Measurements from ENCODE around the gene WNT8A. TPM values are rescaled to one million over a fixed set of nuclear protein-coding genes. Genes with fewer than 3 reads are reported as not detected.

Gene WNT8A
- total RNA-seq, 1 experiment from 2014 or later, result not detected

DNA sequence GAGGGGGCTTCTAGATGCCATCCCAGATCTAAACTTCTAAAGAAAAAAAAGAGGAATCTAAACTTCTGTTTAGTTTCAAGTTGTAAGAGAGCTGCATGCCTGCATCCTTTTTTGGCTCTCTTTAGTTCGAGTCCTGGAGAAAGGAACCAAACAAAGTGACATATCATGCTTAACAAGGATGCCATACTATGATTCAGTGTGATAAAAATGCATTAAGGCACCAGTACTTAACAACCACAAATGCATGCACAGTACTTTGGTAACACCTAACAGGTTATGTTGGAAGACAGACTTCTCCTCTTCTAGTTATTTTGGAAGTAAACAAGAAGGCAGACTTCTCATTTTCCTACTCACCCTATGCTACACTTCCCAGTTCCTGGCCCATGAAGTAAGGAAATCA is 28.1 kb downstream of the WNT8A start:
- DNase-seq (ENCODE audit: low read depth), result no peak
- in situ Hi-C loops (cut with HindIII; ENCODE audit: low pct_unique_long_range_greater_than_20kb, low sequenced_read_pairs), result no loop called here

- DNase-seq (ENCODE audit: low read depth), result no peak
- in situ Hi-C loops (cut with HindIII; ENCODE audit: low pct_unique_long_range_greater_than_20kb, low sequenced_read_pairs), result no loop called here
Measured at GRCh38 chr5:138115254-138115653, 31.4 kb downstream of the WNT8A start.

DNA sequence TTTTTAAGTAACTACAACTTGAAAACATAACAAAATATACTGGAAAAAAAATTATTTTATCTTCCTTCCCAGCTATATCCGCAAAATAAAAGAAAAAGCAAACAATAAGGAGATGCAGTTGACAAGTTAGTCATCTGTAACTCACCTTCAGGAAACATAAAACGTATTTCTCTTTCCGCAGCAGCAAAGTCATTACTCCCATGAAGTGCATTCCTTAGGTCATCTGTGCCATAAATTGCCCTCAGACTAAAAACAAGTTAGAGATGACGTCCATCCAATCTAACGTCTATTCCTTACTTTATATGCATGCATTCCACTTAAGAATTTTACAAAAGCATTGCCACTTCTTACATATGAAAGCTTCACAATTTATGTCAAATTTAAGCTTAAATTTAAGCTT is 44.5 kb downstream of the WNT8A start:
- in situ Hi-C loops (cut with HindIII; ENCODE audit: low pct_unique_long_range_greater_than_20kb, low sequenced_read_pairs), result no loop called here
- no peak for DNase-seq (ENCODE audit: low read depth)

DNA sequence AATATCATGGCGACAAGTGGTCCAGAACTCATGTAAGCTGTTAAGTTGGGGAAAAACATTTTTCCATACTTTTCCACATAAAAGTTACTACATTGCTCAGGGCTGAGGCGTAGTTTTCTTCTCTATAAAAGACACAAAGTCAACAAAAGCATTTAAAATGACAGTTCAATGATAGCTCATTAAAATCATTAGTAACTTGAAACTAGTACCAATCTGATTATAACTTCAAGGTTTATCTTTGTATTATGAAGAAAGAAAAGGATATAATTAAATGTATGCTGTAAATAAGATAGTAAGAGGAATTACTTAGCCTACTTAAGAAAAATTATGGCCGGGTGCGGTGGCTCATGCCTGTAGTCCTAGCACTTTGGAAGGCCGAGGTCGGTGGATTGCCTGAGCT is 45.5 kb downstream of the WNT8A start:
- no peak for DNase-seq (ENCODE audit: low read depth)
- in situ Hi-C loops (cut with HindIII; ENCODE audit: low pct_unique_long_range_greater_than_20kb, low sequenced_read_pairs), result no loop called here

GRCh38 chr5:138132543-138132942 is 48.7 kb downstream of the WNT8A start:
- in situ Hi-C loops (cut with HindIII; ENCODE audit: low pct_unique_long_range_greater_than_20kb, low sequenced_read_pairs), result no loop called here
- DNase-seq (ENCODE audit: low read depth), result no peak

DNA sequence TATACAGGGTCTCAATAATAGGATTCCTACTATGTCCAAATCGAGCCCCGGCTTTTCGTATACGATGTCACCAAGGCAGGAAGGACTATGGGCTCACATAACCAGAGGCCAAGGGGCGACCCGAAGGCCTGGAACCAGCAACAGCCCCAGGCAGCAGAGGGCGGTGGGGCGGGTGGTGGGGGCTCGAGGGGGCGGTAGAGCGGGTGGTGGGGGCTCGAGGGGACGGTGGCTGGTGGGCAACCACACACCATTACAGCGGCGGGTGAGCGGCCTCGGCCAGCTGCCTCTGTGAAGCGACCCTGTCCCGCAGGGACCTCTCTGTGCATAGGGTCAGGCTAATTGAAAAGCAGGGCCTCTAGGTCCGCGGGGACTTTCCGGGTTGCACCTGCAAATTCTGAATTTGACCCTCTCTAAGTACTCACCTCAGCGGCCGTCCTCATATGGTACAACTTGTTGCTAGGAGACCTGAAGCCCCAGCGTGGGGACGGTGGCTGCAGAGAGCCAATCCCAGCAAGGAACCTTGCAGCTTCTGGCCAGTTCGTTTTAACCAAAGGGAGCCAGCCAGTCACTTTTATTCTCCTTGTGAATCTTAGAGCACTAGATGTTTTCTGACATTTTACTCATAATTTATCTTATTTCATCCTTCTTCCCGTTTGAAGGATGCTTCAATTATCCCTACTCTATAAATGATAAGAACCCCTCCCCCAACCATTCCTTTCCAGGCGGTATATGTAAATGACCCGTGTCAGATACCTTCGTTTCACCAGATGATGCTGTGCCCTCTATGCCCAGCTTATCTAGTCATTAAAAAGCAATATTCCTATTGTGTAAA is 55.3 kb downstream of the WNT8A start, which contains the start of gene NME5:
TSS of gene NME5 (minus strand) at position 480 of the 832 bp plus-strand sequence. CDS start 648 bp downstream, outside the sequence.
- in situ Hi-C loops (cut with HindIII; ENCODE audit: low pct_unique_long_range_greater_than_20kb, low sequenced_read_pairs), result no loop called here
- DNase-seq (ENCODE audit: low read depth), result no peak

DNA sequence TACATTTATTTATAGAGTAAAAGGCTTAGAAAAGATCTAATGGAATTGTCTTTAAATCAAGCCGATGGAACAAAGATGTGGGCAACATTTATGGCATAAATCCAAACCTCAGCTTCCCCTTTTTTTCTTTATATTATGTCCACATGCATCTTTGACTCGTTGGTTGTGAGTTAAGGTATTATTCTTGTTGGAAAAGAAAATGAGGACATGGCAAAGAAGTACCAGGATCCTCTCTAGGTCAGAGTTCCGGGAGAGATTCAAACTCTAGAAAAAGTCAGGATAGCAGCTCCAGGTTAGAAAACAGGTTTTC is 55.9 kb downstream of the WNT8A start:
- in situ Hi-C loops (cut with HindIII; ENCODE audit: low pct_unique_long_range_greater_than_20kb, low sequenced_read_pairs), result no loop called here
- DNase-seq (ENCODE audit: low read depth), result no peak

DNA sequence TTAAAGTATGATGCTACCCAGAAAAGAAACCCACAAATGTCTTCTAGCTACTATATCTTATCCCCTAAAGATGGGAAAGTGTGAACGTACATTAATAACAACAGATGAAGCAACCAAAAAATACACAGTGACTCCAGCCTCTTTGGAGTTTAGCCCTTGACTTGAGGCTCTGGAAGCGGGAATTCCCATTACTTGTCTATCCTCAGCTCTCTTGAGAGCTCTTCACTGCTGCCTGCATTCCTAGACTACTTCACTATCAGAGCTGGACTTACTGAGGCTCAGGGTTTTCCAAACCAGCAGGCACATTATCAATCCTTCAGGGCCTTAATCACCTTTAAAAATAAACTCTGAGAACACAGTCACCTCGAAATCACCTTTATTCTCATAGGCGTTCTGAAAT is 56.4 kb downstream of the WNT8A start:
- in situ Hi-C loops (cut with HindIII; ENCODE audit: low pct_unique_long_range_greater_than_20kb, low sequenced_read_pairs), result no loop called here

More for the DNA sequence above, 56.4 kb downstream of the WNT8A start:
- no peak for DNase-seq (ENCODE audit: low read depth)

Other genes with a start within 250 kb of the WNT8A start
- gene MYOT, start 216.2 kb upstream of the WNT8A start, total RNA-seq (2014; rRNA removed; shearing (Covaris generic); ENCODE audit: low replicate concordance), result not detected in 2 replicates
- gene PKD2L2, start 194.6 kb upstream of the WNT8A start, total RNA-seq (2014; rRNA removed; shearing (Covaris generic); ENCODE audit: low replicate concordance), result not detected in 2 replicates
- gene FAM13B, start 51.0 kb upstream of the WNT8A start, total RNA-seq (2014; rRNA removed; shearing (Covaris generic); ENCODE audit: low replicate concordance), result 4.4 and 6.0 TPM in 2 replicates
- not detected in 2 replicates for gene NME5, start 55.4 kb downstream of the WNT8A start, total RNA-seq (2014; rRNA removed; shearing (Covaris generic); ENCODE audit: low replicate concordance)
- 47.4 and 61.5 TPM in 2 replicates for gene BRD8, start 94.6 kb downstream of the WNT8A start, total RNA-seq (2014; rRNA removed; shearing (Covaris generic); ENCODE audit: low replicate concordance)
- gene KIF20A, start 95.1 kb downstream of the WNT8A start, total RNA-seq (2014; rRNA removed; shearing (Covaris generic); ENCODE audit: low replicate concordance), result 33.1 and 43.9 TPM in 2 replicates
- 16.0 and 17.6 TPM in 2 replicates for gene CDC23, start 129.3 kb downstream of the WNT8A start, total RNA-seq (2014; rRNA removed; shearing (Covaris generic); ENCODE audit: low replicate concordance)
- not detected in 2 replicates for gene GFRA3, start 190.6 kb downstream of the WNT8A start, total RNA-seq (2014; rRNA removed; shearing (Covaris generic); ENCODE audit: low replicate concordance)
- gene CDC25C, start 247.8 kb downstream of the WNT8A start, total RNA-seq (2014; rRNA removed; shearing (Covaris generic); ENCODE audit: low replicate concordance), result 8.7 and 13.4 TPM in 2 replicates